ENCODE measurements around the gene GZMB.

DNA sequence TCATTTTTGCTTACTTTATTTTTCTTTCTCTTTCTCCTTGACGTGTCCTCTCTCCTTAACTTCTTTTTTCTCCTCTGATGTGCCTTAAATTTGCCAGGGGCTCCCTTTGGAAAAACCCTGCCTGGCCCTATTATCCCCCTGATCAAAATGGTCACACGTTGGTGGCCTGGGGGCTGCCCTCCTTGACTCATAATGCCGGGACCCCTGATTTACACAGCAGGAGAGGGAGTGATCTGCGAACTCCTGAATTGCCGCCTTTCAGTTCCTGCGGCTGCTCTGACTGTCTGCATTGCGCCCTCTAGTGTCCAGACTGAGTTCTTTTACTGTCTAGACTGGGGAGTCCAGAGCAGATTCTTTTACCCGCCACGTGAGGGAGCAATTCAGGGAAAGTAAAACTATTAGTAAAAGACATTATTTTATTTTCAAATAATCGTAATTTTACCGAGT lies 44.8 kb upstream of the GZMB start:
- TF ChIP-seq, protein P1, sequence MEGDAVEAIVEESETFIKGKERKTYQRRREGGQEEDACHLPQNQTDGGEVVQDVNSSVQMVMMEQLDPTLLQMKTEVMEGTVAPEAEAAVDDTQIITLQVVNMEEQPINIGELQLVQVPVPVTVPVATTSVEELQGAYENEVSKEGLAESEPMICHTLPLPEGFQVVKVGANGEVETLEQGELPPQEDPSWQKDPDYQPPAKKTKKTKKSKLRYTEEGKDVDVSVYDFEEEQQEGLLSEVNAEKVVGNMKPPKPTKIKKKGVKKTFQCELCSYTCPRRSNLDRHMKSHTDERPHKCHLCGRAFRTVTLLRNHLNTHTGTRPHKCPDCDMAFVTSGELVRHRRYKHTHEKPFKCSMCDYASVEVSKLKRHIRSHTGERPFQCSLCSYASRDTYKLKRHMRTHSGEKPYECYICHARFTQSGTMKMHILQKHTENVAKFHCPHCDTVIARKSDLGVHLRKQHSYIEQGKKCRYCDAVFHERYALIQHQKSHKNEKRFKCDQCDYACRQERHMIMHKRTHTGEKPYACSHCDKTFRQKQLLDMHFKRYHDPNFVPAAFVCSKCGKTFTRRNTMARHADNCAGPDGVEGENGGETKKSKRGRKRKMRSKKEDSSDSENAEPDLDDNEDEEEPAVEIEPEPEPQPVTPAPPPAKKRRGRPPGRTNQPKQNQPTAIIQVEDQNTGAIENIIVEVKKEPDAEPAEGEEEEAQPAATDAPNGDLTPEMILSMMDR (IDR thresholded peaks at IDR 0.05; ENCODE audit: poor library complexity), result peak; percentile 100
- TF ChIP-seq EZH2phosphoT487 (IDR thresholded peaks at IDR 0.05; ENCODE audit: low read depth, severe bottlenecking, unreplicated experiment), result no peak

Data from hepatocyte (in vitro differentiated cells).